Karpas-422 (cell line): ENCODE measurements around the gene VAT1L. TPM values are rescaled to one million over a fixed set of nuclear protein-coding genes. Genes with fewer than 3 reads are reported as not detected.
"Not testable (repeated sequence)": the region's sequence is repeated elsewhere in the genome, so short reads cannot be mapped to it uniquely, and the experiment has no call there.

Experiments
- DNase-seq: peaks from one replicate; pipeline ENCODE4 v3.0.0-alpha.2; 2015
- H2AFZ ChIP-seq: fragments of 200-600 bp; sonication (generic); 2 replicates; pipeline ENCODE4 v1.6.1; 2014; ENCODE audit warnings: antibody characterized with exemption, low read length, mixed read lengths
- H3K27ac ChIP-seq: fragments of 200-600 bp; sonication (generic); 2 replicates; pipeline ENCODE4 v1.5.1; 2014; ENCODE audit warnings: mild to moderate bottlenecking, low read length, moderate library complexity
- H3K27me3 ChIP-seq: fragments of 200-600 bp; sonication (generic); 2 replicates; pipeline ENCODE4 v1.6.1; 2014; ENCODE audit warnings: low read length, mixed read lengths
- H3K36me3 ChIP-seq: fragments of 200-600 bp; sonication (generic); 2 replicates; pipeline ENCODE4 v1.6.1; 2014; ENCODE audit warnings: low read length, mixed read lengths; ENCODE audit not compliant: insufficient read depth
- H3K4me1 ChIP-seq: fragments of 200-600 bp; sonication (generic); 2 replicates; pipeline ENCODE4 v1.6.1; 2014; ENCODE audit warnings: mild to moderate bottlenecking, low read length, mixed read lengths
- H3K4me2 ChIP-seq: fragments of 200-600 bp; sonication (generic); 2 replicates; pipeline ENCODE4 v1.6.1; 2014; ENCODE audit warnings: low read length, low read depth, mild to moderate bottlenecking; ENCODE audit not compliant: poor library complexity, severe bottlenecking
- H3K4me3 ChIP-seq: fragments of 200-600 bp; sonication (generic); 2 replicates; pipeline ENCODE4 v1.5.1; 2014; ENCODE audit warnings: mild to moderate bottlenecking, antibody characterized with exemption, low read length, mixed read lengths
- H3K79me2 ChIP-seq: fragments of 200-600 bp; sonication (generic); 2 replicates; pipeline ENCODE4 v1.6.1; 2014; ENCODE audit warnings: mild to moderate bottlenecking, low read length, mixed read lengths
- H3K9ac ChIP-seq: fragments of 200-600 bp; sonication (generic); 2 replicates; pipeline ENCODE4 v1.6.0; 2014; ENCODE audit warnings: low read length
- H3K9me2 ChIP-seq: fragments of 200-600 bp; sonication (generic), shearing (Covaris generic); replicated peaks from 2 replicates; pipeline ENCODE4 v1.6.0; 2014; ENCODE audit warnings: mild to moderate bottlenecking, low read length, moderate library complexity; ENCODE audit not compliant: insufficient read depth
- H3K9me3 ChIP-seq: fragments of 300-700, 200-600 bp; sonication (generic); 2 replicates; pipeline ENCODE4 v1.6.1; 2014; ENCODE audit warnings: low read length, mixed read lengths
- H4K20me1 ChIP-seq: fragments of 200-600 bp; sonication (generic); 2 replicates; pipeline ENCODE4 v1.6.1; 2014; ENCODE audit warnings: mild to moderate bottlenecking, antibody characterized with exemption, low read length, low read depth; ENCODE audit not compliant: insufficient read depth
- total RNA-seq: library from RNA; depleted of rRNA; stranded (reverse); fragments of >200 nt; shearing (Covaris generic); gene quantifications from 2 replicates; pipeline ENCODE4 v1.2.3, GENCODE V29; 2014; ENCODE audit warnings: low replicate concordance

VAT1L gene
- total RNA-seq, 1 experiment from 2014 or later: 5.1 TPM

GRCh38 chr16:77939968-77940367 lies 151.6 kb downstream of the VAT1L start:
- no peaks in the 10 kb centered on the region for H3K27me3 ChIP-seq
- no peak for DNase-seq

GRCh38 chr16:77943801-77944200 lies 155.4 kb downstream of the VAT1L start:
- no peaks in the 10 kb centered on the region for H3K27me3 ChIP-seq
- no peaks in the 10 kb centered on the region for H3K79me2 ChIP-seq
- no peaks in the 10 kb centered on the region for H3K4me1 ChIP-seq
- H4K20me1 ChIP-seq: no peaks in the 10 kb centered on the region
- H3K36me3 ChIP-seq: no peaks in the 10 kb centered on the region
- no peak overlapping the region for H3K4me2 ChIP-seq
- no peaks in the 10 kb centered on the region for H3K9me2 ChIP-seq
- no peak overlapping the region for H2AFZ ChIP-seq
- H3K4me3 ChIP-seq: no peak overlapping the region
- H3K9ac ChIP-seq: no peak overlapping the region
- no peak for DNase-seq
- no peaks in the 10 kb centered on the region for H3K9me3 ChIP-seq
- H3K27ac ChIP-seq: no peak overlapping the region

More at GRCh38 chr16:77939968-77940367, 151.6 kb downstream of the VAT1L start:
- no peak overlapping the region for H3K4me2 ChIP-seq
- H3K4me1 ChIP-seq: no peaks in the 10 kb centered on the region
- H3K27ac ChIP-seq: no peak overlapping the region
- no peak overlapping the region for H2AFZ ChIP-seq
- no peaks in the 10 kb centered on the region for H4K20me1 ChIP-seq
- H3K4me3 ChIP-seq: no peak overlapping the region
- no peaks in the 10 kb centered on the region for H3K36me3 ChIP-seq
- no peaks in the 10 kb centered on the region for H3K79me2 ChIP-seq
- no peak overlapping the region for H3K9ac ChIP-seq
- H3K9me3 ChIP-seq: no peaks in the 10 kb centered on the region
- H3K9me2 ChIP-seq: no peaks in the 10 kb centered on the region

- Histone ChIP-seq H4K20me1 (no peaks in the 10 kb centered on the region), H3K9me3 (no peaks in the 10 kb centered on the region)
Observed at GRCh38 chr16:77944631-77945030, 156.3 kb downstream of the VAT1L start.

DNA sequence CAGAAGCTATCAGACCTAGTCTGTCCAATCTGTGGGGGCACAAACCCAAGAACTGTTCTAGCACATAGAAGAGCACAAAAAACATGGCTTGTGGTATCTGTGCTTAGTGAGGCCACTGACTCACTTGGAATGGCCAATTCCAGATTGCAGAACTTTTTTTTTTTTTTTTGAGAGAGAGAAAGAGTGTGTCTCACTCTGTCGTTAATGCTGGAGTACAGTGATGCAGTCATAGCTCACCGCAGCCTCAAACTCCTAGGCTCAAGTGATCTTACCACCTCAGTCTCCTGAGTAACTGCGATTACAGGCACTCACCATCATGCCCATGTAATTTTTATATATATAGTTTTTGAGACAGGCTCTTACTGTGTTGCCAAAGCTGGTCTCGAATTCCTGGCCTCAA lies 156.8 kb downstream of the VAT1L start:
- Histone ChIP-seq H3K4me3 (no peak overlapping the region), H3K27ac (no peak overlapping the region), H3K4me1 (no peaks in the 10 kb centered on the region), H3K36me3 (no peaks in the 10 kb centered on the region), H3K27me3 (no peaks in the 10 kb centered on the region), H3K9me2 (no peaks in the 10 kb centered on the region), H4K20me1 (no peaks in the 10 kb centered on the region), H2AFZ (no peak overlapping the region), H3K9me3 (no peaks in the 10 kb centered on the region), H3K9ac (no peak overlapping the region), H3K79me2 (no peaks in the 10 kb centered on the region), H3K4me2 (no peak overlapping the region)
- DNase-seq: no peak

More at GRCh38 chr16:77944631-77945030, 156.3 kb downstream of the VAT1L start:
- Histone ChIP-seq H3K4me2 (no peak overlapping the region), H3K9me2 (no peaks in the 10 kb centered on the region), H2AFZ (no peak overlapping the region), H3K9ac (no peak overlapping the region), H3K27ac (no peak overlapping the region), H3K4me1 (no peaks in the 10 kb centered on the region), H3K79me2 (no peaks in the 10 kb centered on the region), H3K27me3 (no peaks in the 10 kb centered on the region), H3K36me3 (no peaks in the 10 kb centered on the region), H3K4me3 (no peak overlapping the region)
- DNase-seq: no peak

GRCh38 chr16:77946823-77947222 lies 158.5 kb downstream of the VAT1L start:
- Histone ChIP-seq H4K20me1 (no peaks in the 10 kb centered on the region), H3K4me3 (no peak overlapping the region), H3K27me3 (no peaks in the 10 kb centered on the region), H3K9ac (no peak overlapping the region), H3K9me3 (no peaks in the 10 kb centered on the region), H3K27ac (no peak overlapping the region), H3K9me2 (no peaks in the 10 kb centered on the region), H3K79me2 (no peaks in the 10 kb centered on the region), H2AFZ (no peak overlapping the region), H3K36me3 (no peaks in the 10 kb centered on the region), H3K4me2 (no peak overlapping the region), H3K4me1 (no peaks in the 10 kb centered on the region)
- no peak for DNase-seq

DNA sequence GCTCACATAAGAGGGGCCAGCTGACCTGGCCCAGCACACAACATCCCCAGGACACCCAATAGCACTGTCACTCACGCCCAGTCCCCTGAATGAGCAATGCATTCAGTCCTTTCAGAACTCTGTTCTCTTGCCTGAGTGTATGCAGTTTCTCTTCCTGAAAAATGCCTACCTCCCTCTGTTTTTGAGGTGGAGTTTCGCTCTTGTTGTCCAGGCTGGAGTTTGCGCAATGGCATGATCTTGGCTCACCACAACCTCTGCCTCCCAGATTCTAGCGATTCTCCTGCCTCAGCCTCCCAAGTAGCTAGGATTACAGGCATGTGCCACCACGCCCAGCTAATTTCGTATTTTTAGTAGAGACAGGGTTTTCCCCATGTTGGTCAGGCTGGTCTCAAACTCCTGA lies 159.2 kb downstream of the VAT1L start:
- H2AFZ ChIP-seq, DNase-seq, H3K4me3 ChIP-seq, H4K20me1 ChIP-seq, H3K27ac ChIP-seq, H3K27me3 ChIP-seq, H3K36me3 ChIP-seq, H3K4me1 ChIP-seq, H3K79me2 ChIP-seq, H3K4me2 ChIP-seq, H3K9me3 ChIP-seq, H3K9ac ChIP-seq, H3K9me2 ChIP-seq: not testable (repeated sequence)

GRCh38 chr16:77948835-77949234 lies 160.5 kb downstream of the VAT1L start:
- Histone ChIP-seq H3K4me3 (no peak overlapping the region), H3K79me2 (no peaks in the 10 kb centered on the region), H3K4me2 (no peak overlapping the region), H4K20me1 (0 out of 2 replicates have a peak, but pooled peaks cover 4% of the 10 kb centered on the region), H2AFZ (no peak overlapping the region), H3K9me3 (no peaks in the 10 kb centered on the region), H3K4me1 (peaks cover 6% of the 10 kb centered on the region), H3K9ac (no peak overlapping the region), H3K27me3 (no peaks in the 10 kb centered on the region), H3K36me3 (no peaks in the 10 kb centered on the region), H3K27ac (no peak overlapping the region), H3K9me2 (no peaks in the 10 kb centered on the region)
- DNase-seq: no peak

DNA sequence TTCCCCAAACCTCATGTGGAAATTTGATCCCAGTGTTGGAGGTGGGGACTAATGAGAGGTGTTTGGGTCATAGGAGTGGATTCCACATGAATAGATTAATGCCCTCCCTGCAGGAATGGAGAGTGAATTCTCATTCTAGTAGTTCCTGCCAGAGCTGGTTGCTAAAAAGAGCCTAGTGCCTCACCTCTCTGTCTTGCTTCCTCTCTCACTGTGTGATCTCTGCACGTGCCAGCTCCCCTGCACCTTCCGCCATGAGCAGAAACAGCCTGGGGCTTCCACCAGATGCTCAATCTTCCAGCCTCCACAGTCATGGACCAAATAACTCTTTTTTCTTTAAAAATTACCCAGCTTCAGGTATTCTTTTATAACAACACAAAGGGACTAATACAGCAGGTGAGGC lies 161.1 kb downstream of the VAT1L start:
- H3K36me3 ChIP-seq: no peaks in the 10 kb centered on the region
- H3K79me2 ChIP-seq: no peaks in the 10 kb centered on the region
- DNase-seq: no peak
- no peaks in the 10 kb centered on the region for H3K9me3 ChIP-seq
- H3K4me2 ChIP-seq: no peak overlapping the region
- 0 out of 2 replicates have a peak, but pooled peaks cover 4% of the 10 kb centered on the region for H4K20me1 ChIP-seq
- H3K27me3 ChIP-seq: no peaks in the 10 kb centered on the region
- H3K4me3 ChIP-seq: no peak overlapping the region
- no peak overlapping the region for H3K9ac ChIP-seq
- no peaks in the 10 kb centered on the region for H3K9me2 ChIP-seq
- no peak overlapping the region for H3K27ac ChIP-seq
- H3K4me1 ChIP-seq: peaks cover 9% of the 10 kb centered on the region
- H2AFZ ChIP-seq: no peak overlapping the region

- H3K79me2 ChIP-seq: no peaks in the 10 kb centered on the region
- no peaks in the 10 kb centered on the region for H3K9me2 ChIP-seq
- no peaks in the 10 kb centered on the region for H3K27me3 ChIP-seq
- H3K4me2 ChIP-seq: no peak overlapping the region
- no peak overlapping the region for H3K4me3 ChIP-seq
- H2AFZ ChIP-seq: no peak overlapping the region
- H3K9ac ChIP-seq: no peak overlapping the region
- 0 out of 2 replicates have a peak, but pooled peaks cover 4% of the 10 kb centered on the region for H4K20me1 ChIP-seq
- no peak overlapping the region for H3K27ac ChIP-seq
- no peaks in the 10 kb centered on the region for H3K9me3 ChIP-seq
- H3K4me1 ChIP-seq: peaks cover 12% of the 10 kb centered on the region
- no peaks in the 10 kb centered on the region for H3K36me3 ChIP-seq
- peak; percentile 83 for DNase-seq
Observed at GRCh38 chr16:77951788-77952187, 163.4 kb downstream of the VAT1L start.
